Immature natural killer cell (primary cell): ENCODE results near the gene APBA3. TPM values are rescaled to one million over a fixed set of nuclear protein-coding genes. Genes with fewer than 3 reads are reported as not detected.

Experiments used
- DNase-seq, 3 donors: peaks; one replicate each; pipeline ENCODE4 v3.0.0; 2022; ENCODE audit warnings: mixed read lengths in 1 of 3
- H3K27ac Mint-ChIP-seq, 6 donors: one replicate each; pipeline ENCODE4 v1.8.0; 2020; ENCODE audit warnings: mixed read lengths in 6 of 6, mild to moderate bottlenecking in 5 of 6, inconsistent platforms in 4 of 6, moderate library complexity in 3 of 6
- H3K27me3 Mint-ChIP-seq, 3 donors: one replicate each; pipeline ENCODE4 v1.8.0; 2020 to 2021; ENCODE audit warnings: low read depth in 3 of 3, mild to moderate bottlenecking in 3 of 3, mixed read lengths in 3 of 3, moderate library complexity in 3 of 3, inconsistent platforms in 1 of 3
- H3K36me3 Mint-ChIP-seq, 3 donors: one replicate each; pipeline ENCODE4 v1.8.0; 2020; ENCODE audit warnings: mixed read lengths in 3 of 3, inconsistent platforms in 2 of 3, mild to moderate bottlenecking in 2 of 3
- H3K4me1 Mint-ChIP-seq, 2 donors: one replicate each; pipeline ENCODE4 v1.8.0; 2020; ENCODE audit warnings: inconsistent platforms in 2 of 2, mild to moderate bottlenecking in 2 of 2, mixed read lengths in 2 of 2, moderate library complexity in 1 of 2
- H3K4me3 Mint-ChIP-seq, 5 donors: one replicate each; pipeline ENCODE4 v1.8.0; 2020; ENCODE audit warnings: mild to moderate bottlenecking in 5 of 5, mixed read lengths in 5 of 5, inconsistent platforms in 3 of 5, moderate library complexity in 3 of 5
- H3K9me3 Mint-ChIP-seq, 6 donors: one replicate each; pipeline ENCODE4 v1.8.0; 2020; ENCODE audit warnings: mild to moderate bottlenecking in 6 of 6, mixed read lengths in 6 of 6, inconsistent platforms in 4 of 6, moderate library complexity in 3 of 6
- polyA plus RNA-seq, 3 donors: library from polyadenylated mRNA; unstranded; fragments of 300-500 nt; fragmentation: Illumina TruSeq; gene quantifications; one replicate each; pipeline ENCODE4 v1.2.3, GENCODE V29; 2021

The APBA3 gene
- polyA plus RNA-seq, 3 donors from 2014 or later: 24.2 to 32.4 (median 31.2) TPM

- H3K36me3 Mint-ChIP-seq: peaks cover 6 to 10% (median 9%) of the 10 kb centered on the region in 3 donors
Observed at GRCh38 chr19:3800996-3801395, 39.5 kb upstream of the APBA3 start.

GRCh38 chr19:3798137-3798536 is 36.6 kb upstream of the APBA3 start:
- peaks cover 63 to 68% of the 10 kb centered on the region in 2 donors for H3K4me1 Mint-ChIP-seq
- peaks cover 6 to 10% (median 9%) of the 10 kb centered on the region in 3 donors for H3K36me3 Mint-ChIP-seq
- peaks cover 0 to 11% (median 5%) of the 10 kb centered on the region in 6 donors for H3K9me3 Mint-ChIP-seq
- H3K27ac Mint-ChIP-seq: peak overlapping the region; percentile 83 to 97 (median 94)
- peak; percentile 80 to 83 (median 82) for DNase-seq
- peak overlapping the region; percentile 68 to 87 (median 72) for H3K4me3 Mint-ChIP-seq
- peaks cover 8 to 20% (median 17%) of the 10 kb centered on the region in 3 donors for H3K27me3 Mint-ChIP-seq

More at GRCh38 chr19:3800996-3801395, 39.5 kb upstream of the APBA3 start:
- peak overlapping the region; percentile 62 to 95 (median 91) for H3K27ac Mint-ChIP-seq
- peak overlapping the region; percentile 79 to 87 (median 85) for H3K4me3 Mint-ChIP-seq
- H3K9me3 Mint-ChIP-seq: peaks cover 0 to 11% (median 5%) of the 10 kb centered on the region in 6 donors
- peaks cover 8 to 20% (median 18%) of the 10 kb centered on the region in 3 donors for H3K27me3 Mint-ChIP-seq
- H3K4me1 Mint-ChIP-seq: peaks cover 68 to 70% of the 10 kb centered on the region in 2 donors
- no peak for DNase-seq

- peaks cover 6 to 14% (median 10%) of the 10 kb centered on the region in 3 donors for H3K36me3 Mint-ChIP-seq
- no peak for DNase-seq
- peaks cover 7 to 17% (median 16%) of the 10 kb centered on the region in 3 donors for H3K27me3 Mint-ChIP-seq
- peak overlapping the region in 1 of 5 donors; percentile 41 for H3K4me3 Mint-ChIP-seq
- H3K9me3 Mint-ChIP-seq: peaks cover 0 to 11% (median 5%) of the 10 kb centered on the region in 6 donors
- H3K27ac Mint-ChIP-seq: peak overlapping the region; percentile 39 to 95 (median 90)
- H3K4me1 Mint-ChIP-seq: peaks cover 69 to 74% of the 10 kb centered on the region in 2 donors
Observed at GRCh38 chr19:3796358-3796757, 34.9 kb upstream of the APBA3 start.

GRCh38 chr19:3793799-3794198 is 32.3 kb upstream of the APBA3 start:
- peaks cover 13 to 20% (median 14%) of the 10 kb centered on the region in 3 donors for H3K27me3 Mint-ChIP-seq
- peak overlapping the region in 3 of 5 donors; percentile 8 to 32 (median 23) for H3K4me3 Mint-ChIP-seq
- peak overlapping the region in 5 of 6 donors; percentile 52 to 68 (median 60) for H3K27ac Mint-ChIP-seq
- DNase-seq: no peak
- peaks cover 0 to 11% (median 5%) of the 10 kb centered on the region in 6 donors for H3K9me3 Mint-ChIP-seq
- peaks cover 6 to 14% (median 10%) of the 10 kb centered on the region in 3 donors for H3K36me3 Mint-ChIP-seq
- H3K4me1 Mint-ChIP-seq: peaks cover 71 to 80% of the 10 kb centered on the region in 2 donors

- Mint-ChIP-seq H3K27ac (peak overlapping the region; percentile 51 to 96 (median 86)), H3K4me3 (peak overlapping the region in 3 of 5 donors; percentile 15 to 72 (median 16)), H3K9me3 (peaks cover 0 to 7% (median 4%) of the 10 kb centered on the region in 6 donors), H3K4me1 (peaks cover 69 to 78% of the 10 kb centered on the region in 2 donors), H3K36me3 (peaks cover 5 to 10% (median 6%) of the 10 kb centered on the region in 3 donors), H3K27me3 (peaks cover 9 to 17% (median 13%) of the 10 kb centered on the region in 3 donors)
- no peak for DNase-seq
Observed at GRCh38 chr19:3792114-3792513, 30.6 kb upstream of the APBA3 start.

- H3K27ac Mint-ChIP-seq: peak overlapping the region; percentile 89 to 99 (median 97)
- no peak for DNase-seq
- H3K4me3 Mint-ChIP-seq: peak overlapping the region; percentile 70 to 90 (median 84)
- no peaks in the 10 kb centered on the region for H3K9me3 Mint-ChIP-seq
- peaks cover 0 to 5% (median 0%) of the 10 kb centered on the region in 3 donors for H3K36me3 Mint-ChIP-seq
- peaks cover 10 to 21% (median 19%) of the 10 kb centered on the region in 3 donors for H3K27me3 Mint-ChIP-seq
- H3K4me1 Mint-ChIP-seq: peaks cover 67 to 75% of the 10 kb centered on the region in 2 donors
Observed at GRCh38 chr19:3790941-3791340, 29.4 kb upstream of the APBA3 start.

GRCh38 chr19:3790209-3790734 is 28.8 kb upstream of the APBA3 start:
- peak overlapping the region; percentile 70 to 90 (median 84) for H3K4me3 Mint-ChIP-seq
- peaks cover 69 to 70% of the 10 kb centered on the region in 2 donors for H3K4me1 Mint-ChIP-seq
- H3K36me3 Mint-ChIP-seq: peaks cover 0 to 5% (median 0%) of the 10 kb centered on the region in 3 donors
- peak overlapping the region; percentile 89 to 99 (median 97) for H3K27ac Mint-ChIP-seq
- H3K9me3 Mint-ChIP-seq: no peaks in the 10 kb centered on the region
- DNase-seq: no peak
- H3K27me3 Mint-ChIP-seq: peaks cover 15 to 27% (median 19%) of the 10 kb centered on the region in 3 donors

GRCh38 chr19:3788996-3789778 is 27.7 kb upstream of the APBA3 start:
- Mint-ChIP-seq H3K27ac (peak overlapping the region; percentile 89 to 99 (median 97)), H3K36me3 (peaks cover 3 to 5% (median 4%) of the 10 kb centered on the region in 3 donors), H3K4me1 (peaks cover 70 to 71% of the 10 kb centered on the region in 2 donors), H3K9me3 (no peaks in the 10 kb centered on the region), H3K4me3 (peak overlapping the region; percentile 70 to 90 (median 84)), H3K27me3 (peaks cover 18 to 34% (median 19%) of the 10 kb centered on the region in 3 donors)
- peak; percentile 90 to 91 (median 91) for DNase-seq

GRCh38 chr19:3785938-3786824 is 24.7 kb upstream of the APBA3 start, which contains the start of gene MATK:
TSS of gene MATK (minus strand) at chr19:3786381. CDS start at chr19:3785135, 1,246 bp downstream.
- peaks cover 70 to 71% of the 10 kb centered on the region in 2 donors for H3K4me1 Mint-ChIP-seq
- DNase-seq: peak; percentile 68 to 72 (median 70)
- H3K27ac Mint-ChIP-seq: peak within 1 kb of the TSS; percentile 89 to 98 (median 95)

GRCh38 chr19:3785451-3785937 is 24.0 kb upstream of the APBA3 start:
- Mint-ChIP-seq H3K27me3 (peaks cover 19 to 37% (median 22%) of the 10 kb centered on the region in 3 donors), H3K4me3 (peak overlapping the region; percentile 93 to 95 (median 94)), H3K4me1 (peaks cover 68 to 69% of the 10 kb centered on the region in 2 donors), H3K27ac (peak overlapping the region; percentile 89 to 98 (median 95)), H3K36me3 (peaks cover 24 to 30% (median 25%) of the 10 kb centered on the region in 3 donors), H3K9me3 (peaks cover 0 to 16% (median 6%) of the 10 kb centered on the region in 6 donors)
- peak; percentile 44 to 52 (median 46) for DNase-seq

More at GRCh38 chr19:3785938-3786824, 24.7 kb upstream of the APBA3 start, which contains the start of gene MATK:
- peak within 1 kb of the TSS; percentile 93 to 95 (median 94) for H3K4me3 Mint-ChIP-seq
- peaks cover 19 to 39% (median 20%) of the 10 kb centered on the region in 3 donors for H3K27me3 Mint-ChIP-seq
- H3K9me3 Mint-ChIP-seq: peaks cover 0 to 12% (median 6%) of the 10 kb centered on the region in 6 donors
- peaks cover 19 to 25% (median 21%) of the 10 kb centered on the region in 3 donors for H3K36me3 Mint-ChIP-seq

- Mint-ChIP-seq H3K4me3 (peak overlapping the region; percentile 93 to 95 (median 94)), H3K36me3 (peaks cover 24 to 30% (median 25%) of the 10 kb centered on the region in 3 donors), H3K4me1 (peaks cover 61 to 63% of the 10 kb centered on the region in 2 donors), H3K27ac (peak overlapping the region; percentile 89 to 98 (median 95)), H3K27me3 (peaks cover 18 to 37% (median 22%) of the 10 kb centered on the region in 3 donors), H3K9me3 (peaks cover 0 to 16% (median 6%) of the 10 kb centered on the region in 6 donors)
- DNase-seq: peak in 1 of 3 donors; percentile 21
Observed at GRCh38 chr19:3784607-3785450, 23.3 kb upstream of the APBA3 start.
